ENCODE results near the gene AMY1A. TPM values are rescaled to one million over a fixed set of nuclear protein-coding genes. Genes with fewer than 3 reads are reported as not detected.

AMY1A gene
- not detected in 5 replicates for total RNA-seq (2022; extraction: Qiagen RNA extraction; ENCODE audit: low read depth)

DNA sequence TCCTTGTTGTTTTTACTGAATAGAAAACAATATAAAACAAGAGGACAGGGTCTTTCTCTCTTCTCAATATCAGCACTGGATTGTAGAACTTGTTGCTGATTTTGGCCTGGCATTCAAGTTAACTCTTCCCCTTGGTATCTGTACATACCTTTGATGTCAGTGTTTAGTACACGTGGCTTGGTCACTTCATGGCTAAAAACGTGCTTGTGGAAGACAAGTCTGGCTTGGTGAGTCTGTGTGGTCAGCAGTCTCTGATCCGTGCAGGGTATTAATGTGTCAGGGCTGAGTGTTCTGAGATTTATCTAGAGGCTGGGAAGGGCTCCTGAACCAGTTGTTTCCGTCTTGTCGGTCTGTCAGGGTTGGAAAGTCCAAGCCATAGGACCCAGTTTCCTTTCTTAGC lies at the start of gene AMY1A:
Gene AMY1A, plus strand, starts transcription at position 301 of the 400 bp plus-strand sequence. CDS start 571 bp downstream, outside the sequence.

DNA sequence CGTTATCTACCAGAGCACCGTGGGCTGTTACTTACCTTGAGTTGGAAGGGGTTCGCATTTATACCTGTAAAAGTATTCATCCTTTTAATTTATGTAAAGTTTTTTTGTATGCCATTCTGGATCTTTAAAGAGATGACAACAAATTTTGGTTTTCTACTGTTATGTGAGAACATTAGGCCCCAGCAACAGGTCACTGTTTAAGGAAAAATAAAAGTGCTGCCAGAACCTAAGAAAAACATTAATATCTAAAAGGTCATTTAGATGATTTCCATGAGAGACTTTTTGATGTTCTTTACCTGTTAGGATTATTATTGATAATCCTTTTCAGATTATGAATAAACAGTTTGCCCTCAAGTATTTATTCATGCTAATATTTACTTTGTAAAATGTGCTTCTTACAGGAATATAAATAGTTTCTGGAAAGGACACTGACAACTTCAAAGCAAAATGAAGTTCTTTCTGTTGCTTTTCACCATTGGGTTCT lies 38.5 kb upstream of the AMY1A start, which contains the start of gene AMY2A:
Gene AMY2A, plus strand, starts transcription at position 434 of the 484 bp plus-strand sequence. Its CDS starts 14 bp downstream, at position 448.

DNA sequence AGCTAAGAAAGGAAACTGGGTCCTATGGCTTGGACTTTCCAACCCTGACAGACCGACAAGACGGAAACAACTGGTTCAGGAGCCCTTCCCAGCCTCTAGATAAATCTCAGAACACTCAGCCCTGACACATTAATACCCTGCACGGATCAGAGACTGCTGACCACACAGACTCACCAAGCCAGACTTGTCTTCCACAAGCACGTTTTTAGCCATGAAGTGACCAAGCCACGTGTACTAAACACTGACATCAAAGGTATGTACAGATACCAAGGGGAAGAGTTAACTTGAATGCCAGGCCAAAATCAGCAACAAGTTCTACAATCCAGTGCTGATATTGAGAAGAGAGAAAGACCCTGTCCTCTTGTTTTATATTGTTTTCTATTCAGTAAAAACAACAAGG lies 40.5 kb downstream of the AMY1A start, which contains the start of gene AMY1B:
Gene AMY1B, minus strand, starts transcription at position 101 of the 400 bp plus-strand sequence. CDS start 571 bp downstream, outside the sequence.

Other genes starting within 250 kb of the AMY1A start
- gene RNPC3, start 130.1 kb upstream of the AMY1A start, total RNA-seq (2022; extraction: Qiagen RNA extraction; ENCODE audit: low read depth) = 4.9 to 8.0 TPM (median 6.9 TPM) in 5 replicates
- gene AMY2B, start 84.2 kb upstream of the AMY1A start, total RNA-seq (2022; extraction: Qiagen RNA extraction; ENCODE audit: low read depth) = 0.40 to 0.73 TPM (median 0.66 TPM) in 5 replicates
- gene AMY2A, start 38.3 kb upstream of the AMY1A start, total RNA-seq (2022; extraction: Qiagen RNA extraction; ENCODE audit: low read depth) = not detected in 5 replicates
- not detected in 5 replicates for gene AMY1B, start 40.5 kb downstream of the AMY1A start, total RNA-seq (2022; extraction: Qiagen RNA extraction; ENCODE audit: low read depth)
- gene AMY1C, start 94.1 kb downstream of the AMY1A start, total RNA-seq (2022; extraction: Qiagen RNA extraction; ENCODE audit: low read depth) = not detected in 5 replicates